Measurements from ENCODE around the gene PAOX.
"Not testable (repeated sequence)": the region's sequence is repeated elsewhere in the genome, so short reads cannot be mapped to it uniquely, and the experiment has no call there.

PAOX gene

GRCh38 chr10:133386951-133387350 lies 7.9 kb downstream of the PAOX start:
- DNase-seq = not testable (repeated sequence)

DNA sequence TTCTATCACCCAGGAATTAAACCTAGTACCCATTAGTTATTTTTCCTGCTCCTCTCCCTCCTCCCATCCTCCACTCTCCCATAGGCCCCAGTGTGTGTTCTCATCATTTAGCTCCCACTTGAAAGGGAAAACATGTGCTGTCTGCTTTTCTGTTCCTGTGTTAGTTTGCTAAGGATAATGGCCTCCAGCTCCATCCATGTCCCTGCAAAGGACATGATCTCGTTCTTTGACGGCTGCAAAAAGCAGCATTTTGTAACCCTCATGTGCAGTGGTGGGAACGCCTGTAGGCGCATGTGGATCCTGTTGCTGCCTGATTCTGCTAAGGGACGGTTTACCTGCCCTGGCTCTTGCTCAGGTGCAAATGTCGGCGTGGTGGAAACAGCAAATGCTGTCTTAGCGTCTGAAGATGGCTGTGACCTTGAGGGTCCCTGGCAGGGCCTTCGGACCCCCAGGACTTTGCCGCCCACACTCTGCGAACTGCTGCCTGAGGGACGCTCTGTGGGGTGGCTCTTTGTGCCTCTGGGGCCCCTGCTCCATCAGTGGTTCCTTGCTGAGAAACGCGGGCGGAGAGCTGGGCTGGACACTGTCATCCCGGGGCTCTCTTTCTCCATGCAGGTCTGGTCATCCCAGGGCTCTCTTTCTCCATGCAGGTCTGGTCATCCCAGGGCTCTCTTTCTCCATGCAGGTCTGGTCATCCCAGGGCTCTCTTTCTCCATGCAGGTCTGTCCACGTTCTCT lies 9.3 kb downstream of the PAOX start:
- no peak for DNase-seq

DNA sequence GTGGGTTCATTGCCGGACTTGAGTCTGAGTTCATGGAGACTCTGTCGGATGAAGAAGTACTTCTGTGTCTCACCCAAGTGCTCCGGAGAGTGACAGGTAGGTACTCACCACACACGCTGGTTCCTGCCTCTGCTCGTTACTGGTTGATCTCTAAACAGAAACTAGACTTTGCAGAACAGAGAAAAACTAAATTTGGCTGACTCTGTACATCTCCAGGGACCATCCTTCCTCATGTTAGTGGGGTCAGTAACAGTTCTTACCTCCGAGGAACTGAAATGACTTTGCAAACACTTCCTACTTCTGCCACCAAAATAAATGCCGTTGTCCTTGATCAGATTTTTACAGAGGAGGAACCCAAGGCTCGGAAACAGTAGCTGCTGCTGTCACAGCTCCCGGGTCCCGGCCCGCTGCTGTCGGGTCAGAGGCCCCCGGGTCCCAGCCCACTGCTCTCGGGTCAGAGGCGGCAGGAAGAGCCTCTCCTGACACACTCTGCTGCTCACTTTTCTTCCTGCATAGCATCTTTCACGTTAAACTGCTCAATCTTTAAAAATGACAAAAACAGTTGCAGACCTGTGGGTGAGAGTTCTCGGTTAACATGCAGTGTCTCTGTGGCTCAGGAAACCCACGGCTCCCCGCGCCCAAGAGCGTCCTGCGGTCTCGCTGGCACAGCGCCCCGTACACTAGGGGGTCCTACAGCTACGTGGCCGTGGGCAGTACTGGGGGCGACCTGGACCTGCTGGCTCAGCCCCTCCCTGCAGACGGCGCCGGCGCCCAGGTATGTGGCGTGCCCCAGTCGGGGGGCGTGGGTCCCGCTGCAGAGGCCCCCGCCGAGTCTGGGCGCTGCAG lies 10.1 kb downstream of the PAOX start:
- no peak for DNase-seq

GRCh38 chr10:133390597-133391248 lies 11.7 kb downstream of the PAOX start:
- no peak for DNase-seq

- no peak for DNase-seq
Observed at GRCh38 chr10:133391249-133391635, 12.2 kb downstream of the PAOX start.

- no peak for DNase-seq
Observed at GRCh38 chr10:133391761-133392518, 12.9 kb downstream of the PAOX start.

DNA sequence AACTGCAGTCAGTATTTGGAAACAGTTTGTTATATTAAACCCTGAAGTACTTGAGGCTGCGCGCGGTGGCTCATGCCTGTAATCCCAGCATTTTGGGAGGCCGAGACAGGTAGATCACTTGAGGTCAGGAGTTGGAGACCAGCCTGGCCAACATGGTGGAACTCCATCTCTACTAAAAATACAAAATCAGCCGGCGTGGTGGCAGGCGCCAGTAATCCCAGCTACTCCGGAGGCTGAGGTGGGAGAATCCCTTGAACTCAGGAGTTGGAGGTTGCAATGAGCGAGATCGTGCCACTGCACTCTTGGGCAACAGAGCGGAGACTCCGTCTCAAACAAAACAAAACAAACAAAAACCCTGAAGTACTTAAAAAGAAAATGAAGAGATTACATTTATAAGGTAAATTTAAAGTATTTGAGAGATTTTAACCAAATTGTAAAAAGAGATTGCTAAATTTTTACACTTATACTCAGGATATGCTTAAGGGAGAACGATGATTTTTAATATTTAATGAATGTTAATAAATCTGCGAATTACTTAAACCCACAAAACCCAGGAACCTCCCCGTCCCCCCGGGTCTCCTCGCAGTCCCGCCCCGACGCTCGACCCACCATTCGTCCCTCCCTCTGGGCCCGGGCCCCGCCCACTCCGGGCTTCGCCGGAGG lies 14.5 kb downstream of the PAOX start:
- no peak for DNase-seq

DNA sequence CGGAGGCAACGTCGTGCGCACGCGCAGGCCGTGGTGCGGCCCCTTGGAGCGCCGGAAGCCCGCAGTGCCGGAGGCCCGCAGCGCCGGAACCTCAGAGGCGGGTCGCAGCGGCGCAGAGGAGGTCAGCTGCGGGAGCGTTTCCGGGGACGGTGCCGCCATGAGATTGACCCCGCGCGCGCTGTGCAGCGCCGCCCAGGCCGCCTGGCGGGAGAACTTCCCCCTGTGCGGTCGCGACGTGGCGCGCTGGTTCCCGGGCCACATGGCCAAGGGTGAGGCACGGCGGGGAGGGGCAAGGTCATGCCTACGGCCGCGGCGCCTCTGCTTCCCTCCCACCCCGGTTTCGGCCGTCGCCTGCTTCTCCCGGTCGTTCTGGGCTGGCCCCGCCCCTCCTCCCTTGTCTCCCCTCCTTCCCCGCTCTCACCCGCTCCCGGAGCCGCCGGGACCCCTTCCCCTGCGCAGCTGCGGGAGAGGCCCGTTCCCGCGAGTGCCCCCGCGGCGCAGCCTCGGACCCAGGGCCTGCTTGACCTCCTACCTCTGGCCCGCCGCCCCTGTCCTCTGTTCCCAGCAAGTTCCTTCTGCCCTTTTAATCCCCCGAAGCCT lies 15.1 kb downstream of the PAOX start, which contains the start of gene MTG1:
MTG1 (plus strand) TSS at position 94 of the 600 bp plus-strand sequence; CDS start at position 158, 64 bp downstream.
- peak; percentile 26 to 97 (median 90) for DNase-seq

- no peak for DNase-seq
Observed at GRCh38 chr10:133394801-133395221, 15.7 kb downstream of the PAOX start.

GRCh38 chr10:133396035-133396624 lies 17.1 kb downstream of the PAOX start:
- DNase-seq = no peak

DNA sequence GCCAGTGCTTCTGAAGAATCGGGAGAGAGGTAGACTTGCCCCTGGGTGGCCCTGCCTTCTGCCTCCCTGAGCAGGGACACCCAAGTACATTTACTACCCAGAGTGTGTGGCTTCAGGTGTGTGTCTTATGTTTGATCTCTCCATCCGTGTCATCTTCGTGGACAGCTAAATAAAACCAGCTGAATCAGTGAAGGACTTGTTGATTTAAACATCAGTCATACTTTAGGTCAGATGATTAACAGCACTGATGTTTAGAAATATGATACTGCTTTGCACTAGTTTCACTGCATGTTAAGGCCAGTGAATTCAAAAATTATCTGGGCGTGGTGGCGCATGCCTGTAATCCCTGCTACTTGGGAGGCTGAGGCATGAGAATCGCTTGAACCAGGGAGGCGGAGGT lies 18.9 kb downstream of the PAOX start:
- no peak for DNase-seq

- no peak for DNase-seq
Observed at GRCh38 chr10:133399123-133399601, 20.1 kb downstream of the PAOX start.

DNA sequence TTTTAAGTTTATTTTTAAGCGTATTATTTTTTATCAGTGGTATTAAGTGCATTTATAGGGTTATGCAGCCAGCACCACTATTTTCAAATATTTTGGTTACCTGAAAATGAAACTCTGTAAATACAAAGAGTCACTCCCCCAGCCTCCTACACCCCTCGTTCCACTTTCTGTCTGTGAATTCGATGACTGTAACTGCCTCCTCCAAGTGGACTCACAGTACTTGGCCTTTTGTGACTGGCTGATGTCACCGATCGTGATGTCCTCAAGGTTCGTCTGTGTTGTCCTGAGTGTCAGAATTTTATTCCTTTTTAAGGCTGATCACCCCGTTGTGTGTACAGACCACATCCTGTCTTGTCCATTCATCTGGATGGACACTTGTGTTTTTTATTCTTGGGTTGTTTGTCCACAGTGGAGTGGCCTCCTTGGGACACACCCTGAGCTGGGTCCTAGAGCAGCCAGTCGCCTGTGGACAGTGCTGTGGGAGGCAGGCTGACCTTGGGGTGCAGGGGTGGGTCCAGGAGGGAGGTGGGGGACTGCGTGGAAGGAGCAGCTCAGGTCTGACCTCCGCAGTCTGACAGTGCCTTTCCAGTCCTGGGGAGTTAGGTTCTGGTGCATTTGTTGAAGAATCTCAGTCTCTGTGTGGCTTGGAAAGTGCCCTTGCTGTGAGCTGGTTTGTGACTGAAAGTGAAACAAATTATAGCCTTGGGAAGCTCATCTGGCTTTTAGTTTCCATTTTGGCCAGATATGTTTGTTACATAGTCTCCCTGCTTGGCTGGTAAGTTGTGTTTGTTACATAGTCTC lies 21.8 kb downstream of the PAOX start:
- DNase-seq = no peak

- no peak for DNase-seq
Observed at GRCh38 chr10:133401500-133401899, 22.4 kb downstream of the PAOX start.

GRCh38 chr10:133401981-133402725 lies 23.1 kb downstream of the PAOX start:
- no peak for DNase-seq

GRCh38 chr10:133403359-133403758 lies 24.3 kb downstream of the PAOX start:
- no peak for DNase-seq

DNA sequence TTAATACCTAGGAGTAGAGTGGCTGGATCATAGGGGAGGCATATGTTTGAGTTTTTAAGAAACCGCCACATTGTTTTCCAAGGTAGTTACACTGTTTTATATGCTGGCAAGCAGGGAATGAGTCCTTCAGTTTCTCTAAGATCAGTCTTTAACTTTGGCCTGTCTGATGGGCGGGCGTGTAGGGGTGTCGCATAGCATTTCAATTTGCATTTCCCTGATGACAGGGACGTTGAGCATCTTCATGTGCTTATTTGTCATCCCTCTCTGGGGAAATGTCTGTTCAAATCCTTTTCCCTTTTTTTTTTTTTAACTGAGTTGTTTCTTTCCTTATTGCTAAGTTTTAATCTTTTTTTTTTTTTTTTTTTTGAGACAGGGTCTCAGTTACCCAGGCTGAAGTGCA lies 24.7 kb downstream of the PAOX start:
- DNase-seq = no peak

DNA sequence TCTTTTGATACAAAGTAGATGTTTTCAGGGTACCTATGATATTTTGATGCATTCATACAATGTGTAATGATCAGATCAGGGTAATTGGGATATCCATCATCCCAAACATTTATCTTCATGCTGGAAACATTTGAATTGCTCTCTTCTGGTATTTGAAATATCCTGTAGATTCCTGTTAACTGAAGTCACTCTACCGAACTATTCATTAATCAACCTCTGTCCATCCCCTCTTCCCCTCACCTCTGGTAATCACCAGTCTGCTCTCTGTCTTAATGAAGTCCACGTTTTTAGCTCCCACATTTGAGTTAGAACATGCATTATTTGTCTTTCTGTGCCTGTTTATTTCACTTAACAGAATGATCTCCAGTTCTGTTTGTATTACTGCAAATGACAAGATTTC lies 26.2 kb downstream of the PAOX start:
- no peak for DNase-seq

- DNase-seq = no peak
Observed at GRCh38 chr10:133405844-133406527, 26.9 kb downstream of the PAOX start.

Measured in C1 segment of cervical spinal cord (tissue), 14 donors.